ENCODE results near the gene ABCC12. TPM values are rescaled to one million over a fixed set of nuclear protein-coding genes. Genes with fewer than 3 reads are reported as not detected.

ABCC12 gene
- total and polyA plus RNA-seq, 4 donors, result 0.25 TPM; not detected in 3

GRCh38 chr16:48121276-48121675 is 34.5 kb downstream of the ABCC12 start:
- Histone ChIP-seq H3K4me1 (ENCODE audit: control insufficient read depth in 4 of 4, insufficient read depth in 4 of 4, low read length in 3 of 4) (no peaks in the 10 kb centered on the region), H3K4me3 (ENCODE audit: low read depth in 1 of 3, low read length in 3 of 3) (no peak overlapping the region), H3K9ac (ENCODE audit: low read depth in 1 of 2, low read length in 2 of 2) (no peak overlapping the region), H3K27ac (ENCODE audit: low read depth in 1 of 2, low read length in 2 of 2) (no peak overlapping the region), H3K27me3 (ENCODE audit: control insufficient read depth in 4 of 4, insufficient read depth in 4 of 4, low read length in 3 of 4) (no peaks in the 10 kb centered on the region), H3K36me3 (ENCODE audit: control insufficient read depth in 4 of 4, insufficient read depth in 3 of 4, low read depth in 1 of 4, low read length in 3 of 4) (no peaks in the 10 kb centered on the region), H3K9me3 (ENCODE audit: control insufficient read depth in 4 of 4, low read length in 3 of 4) (no peaks in the 10 kb centered on the region)
- 86% methylated on average over 5 of the region's 5 CpGs for WGBS
- TF ChIP-seq SP1 (IDR thresholded peaks at IDR 0.05) (no peak), HNF4G (IDR thresholded peaks at IDR 0.05) (no peak), REST (IDR thresholded peaks at IDR 0.05) (no peak), NR2F2 (IDR thresholded peaks at IDR 0.05) (no peak), MAX (IDR thresholded peaks at IDR 0.05) (no peak), HNF4A (conservative IDR thresholded peaks at IDR 0.05) (no peak), YY1 (IDR thresholded peaks at IDR 0.05) (no peak), ZBTB33 (IDR thresholded peaks at IDR 0.05) (no peak), ATF3 (IDR thresholded peaks at IDR 0.05) (no peak), RAD21 (IDR thresholded peaks at IDR 0.05) (no peak), TAF1 (conservative IDR thresholded peaks at IDR 0.05) (no peak), EGR1 (IDR thresholded peaks at IDR 0.05; ENCODE audit: low read depth in 2 of 2) (no peak), FOXA1 (IDR thresholded peaks at IDR 0.05) (no peak), FOXA2 (IDR thresholded peaks at IDR 0.05) (no peak), CTCF (IDR thresholded peaks at IDR 0.05; ENCODE audit: low read depth, low read length, missing input control) (no peak), RXRA (IDR thresholded peaks at IDR 0.05) (no peak)
- no peak for DNase-seq (ENCODE audit: low spot score)

- DNase-seq (ENCODE audit: low spot score), result no peak
- Histone ChIP-seq H3K36me3 (ENCODE audit: control insufficient read depth in 4 of 4, insufficient read depth in 3 of 4, low read depth in 1 of 4, low read length in 3 of 4) (no peaks in the 10 kb centered on the region), H3K9ac (ENCODE audit: low read depth in 1 of 2, low read length in 2 of 2) (no peak overlapping the region), H3K9me3 (ENCODE audit: control insufficient read depth in 4 of 4, low read length in 3 of 4) (no peaks in the 10 kb centered on the region), H3K4me1 (ENCODE audit: control insufficient read depth in 4 of 4, insufficient read depth in 4 of 4, low read length in 3 of 4) (no peaks in the 10 kb centered on the region), H3K27me3 (ENCODE audit: control insufficient read depth in 4 of 4, insufficient read depth in 4 of 4, low read length in 3 of 4) (no peaks in the 10 kb centered on the region), H3K4me3 (ENCODE audit: low read depth in 1 of 3, low read length in 3 of 3) (no peak overlapping the region), H3K27ac (ENCODE audit: low read depth in 1 of 2, low read length in 2 of 2) (no peak overlapping the region)
- WGBS, result 88% methylated on average over 2 of the region's 2 CpGs
- TF ChIP-seq EGR1 (IDR thresholded peaks at IDR 0.05; ENCODE audit: low read depth in 2 of 2) (no peak), JUND (IDR thresholded peaks at IDR 0.05) (no peak), NR2F2 (IDR thresholded peaks at IDR 0.05) (no peak), SP1 (IDR thresholded peaks at IDR 0.05) (no peak), ZBTB33 (IDR thresholded peaks at IDR 0.05) (no peak), RXRA (IDR thresholded peaks at IDR 0.05) (no peak), RAD21 (IDR thresholded peaks at IDR 0.05) (no peak), ATF3 (IDR thresholded peaks at IDR 0.05) (no peak), CTCF (IDR thresholded peaks at IDR 0.05; ENCODE audit: low read depth, low read length, missing input control) (no peak), HNF4A (conservative IDR thresholded peaks at IDR 0.05) (no peak), HNF4G (IDR thresholded peaks at IDR 0.05) (no peak), GABPA (IDR thresholded peaks at IDR 0.05 in 1 of 2, conservative IDR thresholded peaks at IDR 0.05 in 1 of 2) (no peak), FOXA1 (IDR thresholded peaks at IDR 0.05) (no peak), MAX (IDR thresholded peaks at IDR 0.05) (no peak), TAF1 (conservative IDR thresholded peaks at IDR 0.05) (no peak), FOXA2 (IDR thresholded peaks at IDR 0.05) (no peak), YY1 (IDR thresholded peaks at IDR 0.05) (no peak)
These were observed 37.0 kb downstream of the ABCC12 start for GRCh38 chr16:48118841-48119240.
